ENCODE results near the gene PICK1. TPM values are rescaled to one million over a fixed set of nuclear protein-coding genes. Genes with fewer than 3 reads are reported as not detected.

Gene PICK1
- total RNA-seq, 1 experiment from 2014 or later, result 21.3 TPM

GRCh38 chr22:38077096-38077495 is 19.9 kb downstream of the PICK1 start:
- ChIA-PET CTCF (no interaction called here), POLR2A (no interaction called here)
- H3K27me3 ChIP-seq (ENCODE audit: control insufficient read depth, insufficient read depth, low read length), result no peaks in the 10 kb centered on the region
- no peaks in the 10 kb centered on the region for H3K36me3 ChIP-seq (ENCODE audit: control insufficient read depth, insufficient read depth, low read length)
- H3K4me3 ChIP-seq (ENCODE audit: low read depth in 2 of 2, low read length in 2 of 2), result no peak overlapping the region
- BruUV-seq (replicated peaks), result no TSS peak
- no peak overlapping the region for H3K27ac ChIP-seq (ENCODE audit: low read length)
- H3K4me1 ChIP-seq (ENCODE audit: control insufficient read depth, insufficient read depth, low read length), result no peaks in the 10 kb centered on the region
- no peaks in the 10 kb centered on the region for H3K9me3 ChIP-seq (ENCODE audit: control insufficient read depth, insufficient read depth, low read depth, low read length)
- DNase-seq (ENCODE audit: low read depth, low spot score) (no peak), ATAC-seq (no peak)
- intact Hi-C loops (cut with micrococcal nuclease; ENCODE audit: unreplicated experiment) (no loop called here), in situ Hi-C loops (cut with HindIII; ENCODE audit: low pct_unique_long_range_greater_than_20kb, low sequenced_read_pairs) (no loop called here)
- no peak for TF ChIP-seq TCF7L2 (IDR thresholded peaks at IDR 0.05; ENCODE audit: low read depth, low read length)
- no peak for TF ChIP-seq POLR2AphosphoS5 (IDR thresholded peaks at IDR 0.05; ENCODE audit: low read depth, low read length)
- no peak for TF ChIP-seq REST (IDR thresholded peaks at IDR 0.05; ENCODE audit: insufficient read depth in 1 of 2, low read depth in 2 of 2, low read length in 1 of 2)
- no peak for TF ChIP-seq CTCF (IDR thresholded peaks at IDR 0.05)
- TF ChIP-seq SIN3A (IDR thresholded peaks at IDR 0.05; ENCODE audit: borderline replicate concordance, insufficient read depth, low read depth, low read length), result no peak

GRCh38 chr22:38077595-38077994 is 20.4 kb downstream of the PICK1 start:
- POLR2A ChIA-PET, result no interaction called here
- Histone ChIP-seq H3K9me3 (ENCODE audit: control insufficient read depth, insufficient read depth, low read depth, low read length) (no peaks in the 10 kb centered on the region), H3K4me3 (ENCODE audit: low read depth in 2 of 2, low read length in 2 of 2) (no peak overlapping the region), H3K36me3 (ENCODE audit: control insufficient read depth, insufficient read depth, low read length) (no peaks in the 10 kb centered on the region), H3K27ac (ENCODE audit: low read length) (no peak overlapping the region), H3K27me3 (ENCODE audit: control insufficient read depth, insufficient read depth, low read length) (no peaks in the 10 kb centered on the region), H3K4me1 (ENCODE audit: control insufficient read depth, insufficient read depth, low read length) (no peaks in the 10 kb centered on the region)
- no peak for DNase-seq (ENCODE audit: low read depth, low spot score)
- in situ Hi-C loops (cut with HindIII; ENCODE audit: low pct_unique_long_range_greater_than_20kb, low sequenced_read_pairs) (no loop called here), intact Hi-C loops (cut with micrococcal nuclease; ENCODE audit: unreplicated experiment) (no loop called here)
- CTCF ChIA-PET, result no interaction called here
- TF ChIP-seq REST (IDR thresholded peaks at IDR 0.05; ENCODE audit: insufficient read depth in 1 of 2, low read depth in 2 of 2, low read length in 1 of 2) (no peak), TCF7L2 (IDR thresholded peaks at IDR 0.05; ENCODE audit: low read depth, low read length) (no peak), POLR2AphosphoS5 (IDR thresholded peaks at IDR 0.05; ENCODE audit: low read depth, low read length) (no peak), SIN3A (IDR thresholded peaks at IDR 0.05; ENCODE audit: borderline replicate concordance, insufficient read depth, low read depth, low read length) (no peak), CTCF (IDR thresholded peaks at IDR 0.05) (no peak)
- no peak for ATAC-seq
- no TSS peak for BruUV-seq (replicated peaks)
